SK-N-SH (cell line): ENCODE measurements around the gene NHERF2. TPM values are rescaled to one million over a fixed set of nuclear protein-coding genes. Genes with fewer than 3 reads are reported as not detected.

ENCODE experiments used
- CTCF ChIA-PET: fragments of 300-600, 350-600 bp; formaldehyde crosslinking; extraction: SDS; loops from one replicate; lab custom pipeline; 2021; lab: Yijun Ruan, JAX
- POLR2A ChIA-PET: fragments of 350-600 bp; sonication (Branson Sonifier 250); formaldehyde crosslinking; extraction: SDS; loops from one replicate; lab custom pipeline; 2020; ENCODE audit warnings: antibody characterized with exemption, inconsistent platforms; lab: Yijun Ruan, JAX
- DNase-seq: peaks from one replicate; pipeline ENCODE4 v3.0.0; 2012
- H2AFZ ChIP-seq: fragments of 200-600 bp; sonication (generic); 2 replicates; pipeline ENCODE4 v1.8.1; 2016; ENCODE audit warnings: antibody characterized with exemption, mild to moderate bottlenecking, low read depth
- H3F3A ChIP-seq: fragments of 200-600 bp; sonication (generic); replicated peaks from 2 replicates; pipeline ENCODE3; 2016; ENCODE audit warnings: antibody characterized with exemption, mild to moderate bottlenecking; ENCODE audit not compliant: insufficient read depth
- H3K27ac ChIP-seq, 2 experiments: fragments of 200-500 bp in 1 of 2; fragments of 200-600 bp in 1 of 2; sonication (Bioruptor generic) in 1 of 2; sonication (generic), shearing (Covaris generic) in 1 of 2; 2 replicates each; pipeline versions ENCODE4 v1.5.1 to v1.6.1; 2014 to 2016; ENCODE audit warnings: low read depth in 2 of 2, inconsistent platforms in 1 of 2, low read length in 1 of 2, mild to moderate bottlenecking in 1 of 2, mixed read lengths in 1 of 2
- H3K27me3 ChIP-seq: fragments of 200-600 bp; sonication (generic), shearing (Covaris generic); 2 replicates; pipeline ENCODE4 v1.6.1; 2016; ENCODE audit warnings: mixed run types; ENCODE audit not compliant: insufficient read depth
- H3K36me3 ChIP-seq, 2 experiments: fragments of 200-500 bp in 1 of 2; fragments of 200-600 bp in 1 of 2; sonication (Bioruptor generic) in 1 of 2; sonication (generic) in 1 of 2; replicated peaks in 1 of 2; 2 replicates each; pipeline versions ENCODE3 to v1.5.1; 2014 to 2016; ENCODE audit warnings: low read length in 1 of 2, mild to moderate bottlenecking in 1 of 2; ENCODE audit not compliant: insufficient read depth in 2 of 2, control insufficient read depth in 1 of 2
- H3K4me1 ChIP-seq, 2 experiments: fragments of 200-500 bp in 1 of 2; fragments of 200-600 bp in 1 of 2; sonication (Bioruptor generic) in 1 of 2; sonication (generic), shearing (Covaris generic) in 1 of 2; 2 replicates each; pipeline versions ENCODE4 v1.5.1 to v1.6.1; 2014 to 2016; ENCODE audit warnings: low read depth in 1 of 2, low read length in 1 of 2, mixed run types in 1 of 2; ENCODE audit not compliant: insufficient read depth in 2 of 2, control insufficient read depth in 1 of 2
- H3K4me2 ChIP-seq: fragments of 200-600 bp; sonication (generic), shearing (Covaris generic); 2 replicates; pipeline ENCODE4 v1.6.1; 2017; ENCODE audit warnings: mixed run types
- H3K4me3 ChIP-seq, 2 experiments: fragments of 200-500 bp in 1 of 2; fragments of 200-600 bp in 1 of 2; sonication (Bioruptor generic) in 1 of 2; sonication (generic), shearing (Covaris generic) in 1 of 2; 2 replicates each; pipeline versions ENCODE4 v1.5.1 to v1.8.1; 2014 to 2016; ENCODE audit warnings: low read depth in 2 of 2, inconsistent platforms in 1 of 2, low read length in 1 of 2, mild to moderate bottlenecking in 1 of 2, mixed read lengths in 1 of 2, moderate library complexity in 1 of 2
- H3K79me2 ChIP-seq: fragments of 200-600 bp; sonication (generic); 2 replicates; pipeline ENCODE4 v1.8.1; 2017; ENCODE audit warnings: mild to moderate bottlenecking; ENCODE audit not compliant: insufficient read depth
- H3K9ac ChIP-seq: fragments of 200-600 bp; sonication (generic); 2 replicates; pipeline ENCODE4 v1.6.1; 2017; ENCODE audit warnings: mixed run types
- H3K9me2 ChIP-seq: fragments of 200-600 bp; sonication (generic); 2 replicates; pipeline ENCODE4 v1.6.1; 2017; ENCODE audit warnings: mixed run types
- H3K9me3 ChIP-seq: fragments of 200-600 bp; sonication (generic); 2 replicates; pipeline ENCODE4 v1.6.1; 2017; ENCODE audit warnings: mixed run types, mild to moderate bottlenecking, moderate library complexity
- H4K20me1 ChIP-seq: fragments of 200-600 bp; sonication (generic); 2 replicates; pipeline ENCODE4 v1.6.1; 2017; ENCODE audit warnings: mild to moderate bottlenecking, mixed run types; ENCODE audit not compliant: insufficient read depth
- CHD2 ChIP-seq: fragments of 150-350 bp; IDR thresholded peaks from 2 replicates; pipeline ENCODE4 v1.6.1; 2018; ENCODE audit warnings: low read length; ENCODE audit not compliant: partially characterized antibody
- EP300 ChIP-seq, 2 experiments: IDR thresholded peaks; 2 replicates each; pipeline versions ENCODE4 v1.4.0 to v1.6.1; 2012; ENCODE audit warnings: borderline replicate concordance in 1 of 2, low read depth in 1 of 2, low read length in 1 of 2
- MEF2A ChIP-seq: IDR thresholded peaks from 2 replicates; pipeline ENCODE4 v1.4.0; 2012; ENCODE audit warnings: low read depth, borderline replicate concordance
- NRF1 ChIP-seq: IDR thresholded peaks from 2 replicates; pipeline ENCODE4 v1.6.1; 2012; ENCODE audit warnings: low read depth, mild to moderate bottlenecking, low read length
- POLR2AphosphoS5 ChIP-seq: IDR thresholded peaks from 2 replicates; pipeline ENCODE4 v1.6.1; 2012; ENCODE audit warnings: low read depth, low read length
- RAD21 ChIP-seq: IDR thresholded peaks from 2 replicates; pipeline ENCODE4 v1.6.1; 2012; ENCODE audit warnings: mild to moderate bottlenecking, low read length
- RCOR1 ChIP-seq: fragments of 150-350 bp; IDR thresholded peaks from 2 replicates; pipeline ENCODE4 v1.6.1; 2017; ENCODE audit warnings: antibody characterized with exemption, low read length
- RFX5 ChIP-seq: IDR thresholded peaks from 2 replicates; pipeline ENCODE4 v1.6.1; 2012; ENCODE audit warnings: mild to moderate bottlenecking, improper control_type of control experiment, low read length
- SIN3A ChIP-seq: IDR thresholded peaks from 2 replicates; pipeline ENCODE4 v1.6.1; 2012; ENCODE audit warnings: low read depth, mild to moderate bottlenecking, low read length, moderate library complexity, borderline replicate concordance
- SMC3 ChIP-seq: IDR thresholded peaks from 2 replicates; pipeline ENCODE4 v1.6.1; 2012; ENCODE audit warnings: low read depth, low read length, improper control_type of control experiment
- TAF1 ChIP-seq: IDR thresholded peaks from 2 replicates; pipeline ENCODE4 v1.6.1; 2012; ENCODE audit warnings: low read depth, mild to moderate bottlenecking, low read length, moderate library complexity, borderline replicate concordance
- YY1 ChIP-seq: IDR thresholded peaks from 2 replicates; pipeline ENCODE4 v1.4.0; 2012; ENCODE audit warnings: low read depth, mild to moderate bottlenecking
- WGBS: methylation state at CpG from one replicate; pipeline ENCODE4 v1.1.6; 2017; ENCODE audit warnings: low lambda C conversion rate; 5-methylcytosine and 5-hydroxymethylcytosine counted together
- polyA plus RNA-seq, 3 experiments: library from polyadenylated mRNA; depleted of rRNA; stranded (reverse); fragments of >200 nt; gene quantifications; 2 replicates each; pipeline ENCODE4 v1.2.3, GENCODE V29; 2012
- TF ChIP-seq, protein P1 (sequence below): fragments of 200-600 bp; sonication (generic); IDR thresholded peaks from 2 replicates; pipeline ENCODE4 v1.6.1; 2017; ENCODE audit warnings: antibody characterized with exemption, mild to moderate bottlenecking, moderate library complexity
- TF ChIP-seq, protein P2 (sequence below): fragments of 150-350 bp; IDR thresholded peaks from 2 replicates; pipeline ENCODE4 v1.6.1; 2016; ENCODE audit warnings: mild to moderate bottlenecking, low read depth, low read length
- TF ChIP-seq, protein P3 (sequence below): IDR thresholded peaks from 2 replicates; pipeline ENCODE4 v1.4.0; 2012; ENCODE audit warnings: low read depth
- TF ChIP-seq, protein P4 (sequence below): IDR thresholded peaks from 2 replicates; pipeline ENCODE4 v1.6.1; 2012; ENCODE audit warnings: mild to moderate bottlenecking, low read depth, low read length, moderate library complexity

Gene NHERF2
- polyA plus RNA-seq, 1 of the 3 experiments (the other 2 are of a cell fraction) = 53.8 TPM

DNA sequence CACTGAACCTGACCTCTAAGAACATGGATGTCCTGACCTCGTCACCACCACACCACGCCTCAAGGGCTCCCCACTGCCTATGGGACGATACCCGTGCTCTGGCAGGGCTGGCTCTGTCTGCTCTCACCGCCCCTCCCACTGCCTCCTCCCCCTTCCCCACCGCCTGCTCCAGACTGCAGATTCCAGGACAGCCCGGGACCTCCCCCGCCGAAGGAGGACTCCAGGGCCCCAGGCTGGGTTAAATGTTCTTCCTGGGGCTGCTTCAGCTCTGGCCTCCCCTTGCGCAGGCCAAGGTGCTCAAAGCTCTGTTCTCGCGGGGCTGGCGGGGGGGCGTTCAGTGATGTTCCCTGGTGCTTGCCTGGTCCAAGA lies 4.0 kb upstream of the NHERF2 start:
- Histone ChIP-seq H4K20me1 (peaks cover 1% of the 10 kb centered on the region; the same call in 1 of the 2 replicates), H3K4me3 (peak overlapping the region; percentile 40 to 65), H3K79me2 (peaks cover 8% of the 10 kb centered on the region; the same call in 1 of the 2 replicates), H3K9ac (peak overlapping the region; percentile 59; the same call in 1 of the 2 replicates), H3K4me2 (peak overlapping the region; percentile 97), H3K9me3 (no peaks in the 10 kb centered on the region), H3K4me1 (peaks cover under 1 to 22% of the 10 kb centered on the region in 2 experiments; a peak in 2 of 4 replicates), H3K36me3 (no peaks in the 10 kb centered on the region), H2AFZ (peak overlapping the region; percentile 93), H3K27ac (peak overlapping the region; percentile 65 to 86), H3K27me3 (peaks cover 4% of the 10 kb centered on the region; the same call in 1 of the 2 replicates), H3K9me2 (no peaks in the 10 kb centered on the region), H3F3A (peaks cover 9% of the 10 kb centered on the region)
- CTCF ChIA-PET = interaction anchor here (0.6 to 6.5 kb wide), 29 partner anchors 9 to 214 kb away, joined by 3 to 68 read pairs (median 6); partner anchors contain the start of genes DNASE1L2, NTHL1, PKD1 and RAB26
- TF ChIP-seq CHD2 (peak; percentile 18), MEF2A (no peak), TAF1 (0 out of 2 replicates have a peak, but pooled peaks have one; percentile 5), EP300 (IDR thresholded peaks at IDR 0.05; ENCODE audit: borderline replicate concordance in 1 of 2, low read depth in 1 of 2, low read length in 1 of 2) (no peak), SIN3A (no peak), NRF1 (peak; percentile 27; the same call in 1 of the 2 replicates)
- POLR2A ChIA-PET = interaction anchor here (0.7 to 1.5 kb wide), 4 partner anchors 19 to 133 kb away, joined by 3 to 6 read pairs (median 4); partner anchors contain the start of genes NTHL1, RPS2, TRAF7 and TSC2
- 5% methylated on average over 14 of the region's 14 CpGs for WGBS
- DNase-seq = peak; percentile 88

DNA sequence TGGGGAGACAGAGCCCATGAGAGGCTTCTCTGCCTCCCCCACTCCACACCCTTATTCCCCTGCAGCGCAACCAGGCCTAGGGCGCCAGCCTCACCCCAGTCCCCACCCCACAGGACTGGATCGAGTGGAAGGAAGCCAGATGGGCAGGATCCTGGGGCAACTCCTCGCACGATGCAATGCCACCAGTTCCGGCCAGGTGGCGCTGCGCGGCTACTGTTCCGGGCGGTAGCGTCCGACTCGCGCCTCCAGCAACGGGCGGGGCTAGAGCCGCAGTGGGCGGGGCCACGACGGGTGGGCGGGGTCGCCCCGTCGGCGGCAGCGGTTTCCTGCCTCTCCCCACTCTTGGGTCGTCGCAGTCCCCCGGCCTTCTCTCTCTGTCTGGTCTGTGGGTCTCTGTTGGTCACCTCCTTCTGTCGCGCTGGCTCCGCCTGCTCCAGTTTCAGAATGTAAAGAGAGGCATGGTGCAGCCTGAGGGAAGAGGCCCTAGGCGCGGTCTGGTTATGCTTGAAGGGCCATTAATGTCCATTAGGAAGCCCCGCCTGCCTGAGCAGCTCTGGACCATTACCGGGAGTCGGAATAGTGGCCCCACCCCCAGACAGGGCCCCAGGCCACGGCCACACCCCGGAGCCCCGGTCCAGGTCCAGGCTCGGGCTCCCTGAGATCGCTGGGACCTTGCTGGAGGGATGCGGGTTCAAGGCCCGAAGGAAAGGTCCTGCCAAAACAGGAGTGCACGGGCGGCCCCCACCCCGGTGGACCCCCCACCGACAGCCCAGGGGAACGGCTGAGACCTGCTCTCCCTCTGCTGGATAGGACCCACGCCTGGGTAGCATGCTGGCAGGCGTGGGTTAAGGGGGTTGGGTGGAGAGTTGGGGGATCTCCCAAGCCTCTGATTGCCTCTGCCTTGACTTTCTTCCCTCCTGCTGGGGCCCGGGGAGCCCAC lies 3.3 kb upstream of the NHERF2 start:
- H3K4me1 ChIP-seq = peaks cover 7 to 29% of the 10 kb centered on the region in 2 experiments; a peak in 2 of 4 replicates
- POLR2A ChIA-PET = interaction anchor here (0.7 to 1.5 kb wide), 4 partner anchors 19 to 132 kb away, joined by 3 to 6 read pairs (median 4); partner anchors contain the start of genes NTHL1, RPS2, TRAF7 and TSC2
- peaks cover 4% of the 10 kb centered on the region; the same call in 1 of the 2 replicates for H3K27me3 ChIP-seq
- H3K27ac ChIP-seq = peak overlapping the region; percentile 65 to 86
- H3K4me3 ChIP-seq = peak overlapping the region; percentile 40 to 65
- peaks cover 8% of the 10 kb centered on the region; the same call in 1 of the 2 replicates for H4K20me1 ChIP-seq
- WGBS = 32% methylated on average over 26 of the region's 53 CpGs
- CTCF ChIA-PET = interaction anchor here (0.6 to 6.5 kb wide), 36 partner anchors 9 to 460 kb away, joined by 3 to 68 read pairs (median 5); partner anchors contain the start of genes NTHL1, PKD1, RAB26 and SYNGR3
- no peaks in the 10 kb centered on the region for H3K36me3 ChIP-seq
- peaks cover 9% of the 10 kb centered on the region for H3F3A ChIP-seq
- peak overlapping the region; percentile 59; the same call in 1 of the 2 replicates for H3K9ac ChIP-seq
- TF ChIP-seq SMC3 (peak; percentile 94), RAD21 (peak; percentile 94), EP300 (IDR thresholded peaks at IDR 0.05; ENCODE audit: borderline replicate concordance in 1 of 2, low read depth in 1 of 2, low read length in 1 of 2) (no peak), RCOR1 (peak; percentile 24; the same call in 1 of the 2 replicates), RFX5 (no peak), POLR2AphosphoS5 (peak; percentile 45; the same call in 1 of the 2 replicates), YY1 (no peak)
- TF ChIP-seq, protein P1, sequence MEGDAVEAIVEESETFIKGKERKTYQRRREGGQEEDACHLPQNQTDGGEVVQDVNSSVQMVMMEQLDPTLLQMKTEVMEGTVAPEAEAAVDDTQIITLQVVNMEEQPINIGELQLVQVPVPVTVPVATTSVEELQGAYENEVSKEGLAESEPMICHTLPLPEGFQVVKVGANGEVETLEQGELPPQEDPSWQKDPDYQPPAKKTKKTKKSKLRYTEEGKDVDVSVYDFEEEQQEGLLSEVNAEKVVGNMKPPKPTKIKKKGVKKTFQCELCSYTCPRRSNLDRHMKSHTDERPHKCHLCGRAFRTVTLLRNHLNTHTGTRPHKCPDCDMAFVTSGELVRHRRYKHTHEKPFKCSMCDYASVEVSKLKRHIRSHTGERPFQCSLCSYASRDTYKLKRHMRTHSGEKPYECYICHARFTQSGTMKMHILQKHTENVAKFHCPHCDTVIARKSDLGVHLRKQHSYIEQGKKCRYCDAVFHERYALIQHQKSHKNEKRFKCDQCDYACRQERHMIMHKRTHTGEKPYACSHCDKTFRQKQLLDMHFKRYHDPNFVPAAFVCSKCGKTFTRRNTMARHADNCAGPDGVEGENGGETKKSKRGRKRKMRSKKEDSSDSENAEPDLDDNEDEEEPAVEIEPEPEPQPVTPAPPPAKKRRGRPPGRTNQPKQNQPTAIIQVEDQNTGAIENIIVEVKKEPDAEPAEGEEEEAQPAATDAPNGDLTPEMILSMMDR = peak; percentile 89
- TF ChIP-seq, protein P2, sequence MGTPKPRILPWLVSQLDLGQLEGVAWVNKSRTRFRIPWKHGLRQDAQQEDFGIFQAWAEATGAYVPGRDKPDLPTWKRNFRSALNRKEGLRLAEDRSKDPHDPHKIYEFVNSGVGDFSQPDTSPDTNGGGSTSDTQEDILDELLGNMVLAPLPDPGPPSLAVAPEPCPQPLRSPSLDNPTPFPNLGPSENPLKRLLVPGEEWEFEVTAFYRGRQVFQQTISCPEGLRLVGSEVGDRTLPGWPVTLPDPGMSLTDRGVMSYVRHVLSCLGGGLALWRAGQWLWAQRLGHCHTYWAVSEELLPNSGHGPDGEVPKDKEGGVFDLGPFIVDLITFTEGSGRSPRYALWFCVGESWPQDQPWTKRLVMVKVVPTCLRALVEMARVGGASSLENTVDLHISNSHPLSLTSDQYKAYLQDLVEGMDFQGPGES = no peak
- TF ChIP-seq, protein P3, sequence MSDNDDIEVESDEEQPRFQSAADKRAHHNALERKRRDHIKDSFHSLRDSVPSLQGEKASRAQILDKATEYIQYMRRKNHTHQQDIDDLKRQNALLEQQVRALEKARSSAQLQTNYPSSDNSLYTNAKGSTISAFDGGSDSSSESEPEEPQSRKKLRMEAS = 0 out of 2 replicates have a peak, but pooled peaks have one; percentile 18
- TF ChIP-seq, protein P4, sequence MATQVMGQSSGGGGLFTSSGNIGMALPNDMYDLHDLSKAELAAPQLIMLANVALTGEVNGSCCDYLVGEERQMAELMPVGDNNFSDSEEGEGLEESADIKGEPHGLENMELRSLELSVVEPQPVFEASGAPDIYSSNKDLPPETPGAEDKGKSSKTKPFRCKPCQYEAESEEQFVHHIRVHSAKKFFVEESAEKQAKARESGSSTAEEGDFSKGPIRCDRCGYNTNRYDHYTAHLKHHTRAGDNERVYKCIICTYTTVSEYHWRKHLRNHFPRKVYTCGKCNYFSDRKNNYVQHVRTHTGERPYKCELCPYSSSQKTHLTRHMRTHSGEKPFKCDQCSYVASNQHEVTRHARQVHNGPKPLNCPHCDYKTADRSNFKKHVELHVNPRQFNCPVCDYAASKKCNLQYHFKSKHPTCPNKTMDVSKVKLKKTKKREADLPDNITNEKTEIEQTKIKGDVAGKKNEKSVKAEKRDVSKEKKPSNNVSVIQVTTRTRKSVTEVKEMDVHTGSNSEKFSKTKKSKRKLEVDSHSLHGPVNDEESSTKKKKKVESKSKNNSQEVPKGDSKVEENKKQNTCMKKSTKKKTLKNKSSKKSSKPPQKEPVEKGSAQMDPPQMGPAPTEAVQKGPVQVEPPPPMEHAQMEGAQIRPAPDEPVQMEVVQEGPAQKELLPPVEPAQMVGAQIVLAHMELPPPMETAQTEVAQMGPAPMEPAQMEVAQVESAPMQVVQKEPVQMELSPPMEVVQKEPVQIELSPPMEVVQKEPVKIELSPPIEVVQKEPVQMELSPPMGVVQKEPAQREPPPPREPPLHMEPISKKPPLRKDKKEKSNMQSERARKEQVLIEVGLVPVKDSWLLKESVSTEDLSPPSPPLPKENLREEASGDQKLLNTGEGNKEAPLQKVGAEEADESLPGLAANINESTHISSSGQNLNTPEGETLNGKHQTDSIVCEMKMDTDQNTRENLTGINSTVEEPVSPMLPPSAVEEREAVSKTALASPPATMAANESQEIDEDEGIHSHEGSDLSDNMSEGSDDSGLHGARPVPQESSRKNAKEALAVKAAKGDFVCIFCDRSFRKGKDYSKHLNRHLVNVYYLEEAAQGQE = no peak
- TF ChIP-seq, all 33 proteins: peak for 6
- H3K9me3 ChIP-seq = no peaks in the 10 kb centered on the region
- H3K79me2 ChIP-seq = peaks cover 14% of the 10 kb centered on the region; the same call in 1 of the 2 replicates
- no peaks in the 10 kb centered on the region for H3K9me2 ChIP-seq
- peak overlapping the region; percentile 93 for H2AFZ ChIP-seq
- DNase-seq = peak; percentile 97
- H3K4me2 ChIP-seq = peak overlapping the region; percentile 97
